Mammary epithelial cell (primary cell): Measurements from ENCODE around the gene TNRC6C.

ENCODE experiments used
- CTCF ChIP-seq, 2 donors: IDR thresholded peaks in 1 of 2; conservative IDR thresholded peaks in 1 of 2; 2 replicates each; pipeline ENCODE4 v1.5.1; 2011 to 2012; ENCODE audit warnings: inconsistent platforms in 2 of 2, low read length in 2 of 2, mild to moderate bottlenecking in 2 of 2, control low read depth in 1 of 2, low read depth in 1 of 2; ENCODE audit not compliant: insufficient read depth in 1 of 2; ENCODE audit errors: extremely low read depth in 1 of 2
- EZH2 ChIP-seq: IDR thresholded peaks from 2 replicates; pipeline ENCODE4 v1.6.1; 2012; ENCODE audit warnings: low read length, inconsistent platforms, borderline replicate concordance

GRCh38 chr17:77995146-77995852, 36.8 kb downstream of the TNRC6C start:
- TF ChIP-seq CTCF (conservative IDR thresholded peaks at IDR 0.05 in 1 of 2, IDR thresholded peaks at IDR 0.05 in 1 of 2; ENCODE audit: extremely low read depth in 1 of 2, insufficient read depth in 1 of 2, low read depth in 1 of 2, low read length in 2 of 2) (no peak), EZH2 (no peak)
